H9 (cell line): ENCODE data around the gene NSRP1. TPM values are rescaled to one million over a fixed set of nuclear protein-coding genes. Genes with fewer than 3 reads are reported as not detected.

Experiments used
- DNase-seq: peaks from one replicate; pipeline ENCODE4 v3.0.0-alpha.2; 2017
- H2AFZ ChIP-seq: one replicate; pipeline ENCODE4 v1.6.1; 2013; ENCODE audit warnings: mild to moderate bottlenecking, low read length, control low read depth, moderate library complexity
- H2AK5ac ChIP-seq: 2 replicates; pipeline ENCODE4 v1.6.1; 2013; ENCODE audit warnings: low read length, control low read depth, mixed read lengths; ENCODE audit not compliant: insufficient read length
- H2BK120ac ChIP-seq: one replicate; pipeline ENCODE4 v1.6.1; 2013; ENCODE audit warnings: low read depth, mild to moderate bottlenecking, low read length, control low read depth, inconsistent platforms; ENCODE audit not compliant: poor library complexity, severe bottlenecking
- H2BK12ac ChIP-seq: 2 replicates; pipeline ENCODE4 v1.6.1; 2013; ENCODE audit warnings: low read length, control low read depth, mixed read lengths, low read depth; ENCODE audit not compliant: insufficient read length
- H2BK15ac ChIP-seq: 2 replicates; pipeline ENCODE4 v1.6.1; 2013; ENCODE audit warnings: low read depth, low read length, control low read depth
- H2BK20ac ChIP-seq: one replicate; pipeline ENCODE4 v1.6.1; 2013; ENCODE audit warnings: low read depth, mild to moderate bottlenecking, low read length, control low read depth, inconsistent platforms; ENCODE audit not compliant: poor library complexity, severe bottlenecking
- H2BK5ac ChIP-seq: 2 replicates; pipeline ENCODE4 v1.6.1; 2013; ENCODE audit warnings: low read length, control low read depth, mixed read lengths; ENCODE audit not compliant: insufficient read length
- H3K14ac ChIP-seq: 2 replicates; pipeline ENCODE4 v1.6.1; 2013; ENCODE audit warnings: low read length, control low read depth; ENCODE audit not compliant: insufficient read depth
- H3K18ac ChIP-seq: 2 replicates; pipeline ENCODE4 v1.6.1; 2013; ENCODE audit warnings: low read depth, mild to moderate bottlenecking, mixed read lengths, low read length, control low read depth; ENCODE audit not compliant: insufficient read length
- H3K23ac ChIP-seq: 2 replicates; pipeline ENCODE4 v1.6.1; 2013; ENCODE audit warnings: low read length, control low read depth, mixed read lengths, low read depth; ENCODE audit not compliant: insufficient read length
- H3K23me2 ChIP-seq: 2 replicates; pipeline ENCODE4 v1.6.1; 2013; ENCODE audit warnings: low read depth, mild to moderate bottlenecking, mixed read lengths, low read length, control low read depth; ENCODE audit not compliant: insufficient read length, poor library complexity, severe bottlenecking
- H3K27ac ChIP-seq: 2 replicates; pipeline ENCODE4 v1.5.1; 2013; ENCODE audit warnings: low read length, control low read depth, mixed read lengths, low read depth; ENCODE audit not compliant: insufficient read length
- H3K27me3 ChIP-seq: 2 replicates; pipeline ENCODE4 v1.6.1; 2013; ENCODE audit warnings: low read length, control low read depth, inconsistent platforms; ENCODE audit not compliant: insufficient read depth
- H3K4ac ChIP-seq: 2 replicates; pipeline ENCODE4 v1.6.1; 2013; ENCODE audit warnings: low read depth, mild to moderate bottlenecking, control low read depth, inconsistent platforms, low read length, moderate library complexity
- H3K4me1 ChIP-seq: 2 replicates; pipeline ENCODE4 v1.6.1; 2013; ENCODE audit warnings: low read length, control low read depth, inconsistent platforms; ENCODE audit not compliant: insufficient read depth
- H3K4me2 ChIP-seq: 2 replicates; pipeline ENCODE4 v1.6.1; 2013; ENCODE audit warnings: low read length, control low read depth, mixed read lengths; ENCODE audit not compliant: insufficient read length, insufficient read depth
- H3K56ac ChIP-seq: 2 replicates; pipeline ENCODE4 v1.6.1; 2013; ENCODE audit warnings: low read depth, mild to moderate bottlenecking, mixed read lengths, low read length, control low read depth; ENCODE audit not compliant: insufficient read length
- H3K79me1 ChIP-seq: 2 replicates; pipeline ENCODE4 v1.6.1; 2013; ENCODE audit warnings: low read depth, mild to moderate bottlenecking, moderate library complexity, low read length, control low read depth, inconsistent platforms; ENCODE audit not compliant: insufficient read depth, poor library complexity, severe bottlenecking
- H3K79me2 ChIP-seq: 2 replicates; pipeline ENCODE4 v1.6.1; 2013; ENCODE audit warnings: low read length, control low read depth, inconsistent platforms; ENCODE audit not compliant: insufficient read depth
- H3K9ac ChIP-seq: 2 replicates; pipeline ENCODE4 v1.6.1; 2013; ENCODE audit warnings: low read length, control low read depth, mixed read lengths; ENCODE audit not compliant: insufficient read length; ENCODE audit errors: extremely low read depth
- H3K9me3 ChIP-seq: one replicate; pipeline ENCODE4 v1.6.1; 2013; ENCODE audit warnings: low read depth, low read length, inconsistent platforms; ENCODE audit not compliant: control insufficient read depth
- H3T11ph ChIP-seq: one replicate; pipeline ENCODE4 v1.6.1; 2013; ENCODE audit warnings: mild to moderate bottlenecking, low read length, control low read depth, inconsistent platforms
- H4K20me1 ChIP-seq: one replicate; pipeline ENCODE4 v1.6.1; 2013; ENCODE audit not compliant: control insufficient read depth, insufficient read length, insufficient read depth
- H4K5ac ChIP-seq: 2 replicates; pipeline ENCODE4 v1.6.1; 2013; ENCODE audit warnings: low read depth, mild to moderate bottlenecking, mixed read lengths, low read length, control low read depth; ENCODE audit not compliant: insufficient read length
- H4K8ac ChIP-seq: replicated peaks from 2 replicates; pipeline ENCODE4 v1.6.1; 2013; ENCODE audit warnings: low read length, control low read depth, mixed read lengths, low read depth; ENCODE audit not compliant: insufficient read length
- H4K91ac ChIP-seq: 2 replicates; pipeline ENCODE4 v1.6.1; 2013; ENCODE audit warnings: low read depth, mild to moderate bottlenecking, moderate library complexity, mixed read lengths, low read length, control low read depth; ENCODE audit not compliant: insufficient read length
- H3K27ac Mint-ChIP-seq, 3 experiments: 2 replicates in 2 of 3; 3 replicates in 1 of 3; pipeline ENCODE4 v1.8.0; 2020 to 2021; ENCODE audit warnings: mixed read lengths in 3 of 3, mild to moderate bottlenecking in 1 of 3, moderate library complexity in 1 of 3
- H3K27me3 Mint-ChIP-seq: 2 replicates; pipeline ENCODE4 v1.8.0; 2021; ENCODE audit warnings: low read depth, mild to moderate bottlenecking, moderate library complexity, mixed read lengths
- H3K36me3 Mint-ChIP-seq, 3 experiments: 2 replicates in 2 of 3; 3 replicates in 1 of 3; pipeline ENCODE4 v1.8.0; 2020 to 2021; ENCODE audit warnings: low read depth in 3 of 3, mixed read lengths in 3 of 3; ENCODE audit not compliant: insufficient read depth in 1 of 3
- H3K4me1 Mint-ChIP-seq, 2 experiments: 2 replicates each; pipeline ENCODE4 v1.8.0; 2020; ENCODE audit warnings: mixed read lengths in 2 of 2
- H3K4me3 Mint-ChIP-seq, 2 experiments: 2 replicates in 1 of 2; 3 replicates in 1 of 2; pipeline ENCODE4 v1.8.0; 2020 to 2021; ENCODE audit warnings: mild to moderate bottlenecking in 2 of 2, mixed read lengths in 2 of 2, moderate library complexity in 1 of 2
- H3K9me3 Mint-ChIP-seq, 2 experiments: 2 replicates in 1 of 2; 3 replicates in 1 of 2; pipeline ENCODE4 v1.8.0; 2020; ENCODE audit warnings: mild to moderate bottlenecking in 2 of 2, mixed read lengths in 2 of 2, moderate library complexity in 1 of 2
- CTCF ChIP-seq: fragments of 200-600 bp; sonication (generic); conservative IDR thresholded peaks from 3 replicates; pipeline ENCODE4 v1.8.0; 2021; ENCODE audit warnings: antibody characterized with exemption, mild to moderate bottlenecking
- total RNA-seq: library from RNA; stranded (reverse); gene quantifications from 2 replicates; pipeline ENCODE4 v1.2.1, GENCODE V29; 2021

NSRP1 gene
- total RNA-seq, 1 experiment from 2014 or later = 33.3 TPM

GRCh38 chr17:30161601-30162000 is 45.0 kb downstream of the NSRP1 start:
- no peaks in the 10 kb centered on the region for H3K27me3 Mint-ChIP-seq
- no peak overlapping the region for H3K4me3 Mint-ChIP-seq
- no peak overlapping the region for H3K4me2 ChIP-seq
- no peak overlapping the region for H3K14ac ChIP-seq
- H4K8ac ChIP-seq = no peak overlapping the region
- H2AFZ ChIP-seq = no peak overlapping the region
- H2BK20ac ChIP-seq = no peak overlapping the region
- no peaks in the 10 kb centered on the region for H3K27me3 ChIP-seq
- no peak overlapping the region for H3K9ac ChIP-seq
- H2BK12ac ChIP-seq = no peak overlapping the region
- H3K4me1 Mint-ChIP-seq = 0 out of 4 replicates have a peak, but pooled peaks cover 0 to 3% of the 10 kb centered on the region in 2 experiments
- H3K4me1 ChIP-seq = no peaks in the 10 kb centered on the region
- H4K91ac ChIP-seq = no peak overlapping the region
- no peak overlapping the region for H3K27ac Mint-ChIP-seq
- peaks cover 10 to 12% of the 10 kb centered on the region in 2 experiments for H3K9me3 Mint-ChIP-seq
- H3K9me3 ChIP-seq = no peaks in the 10 kb centered on the region
- H3K27ac ChIP-seq = no peak overlapping the region
- no peak overlapping the region for H3K18ac ChIP-seq
- H2AK5ac ChIP-seq = no peak overlapping the region
- TF ChIP-seq CTCF = no peak
- no peak overlapping the region for H3K4ac ChIP-seq
- H3K23ac ChIP-seq = no peak overlapping the region
- no peak overlapping the region for H2BK5ac ChIP-seq
- H4K5ac ChIP-seq = no peak overlapping the region
- no peaks in the 10 kb centered on the region for H3K79me1 ChIP-seq
- H4K20me1 ChIP-seq = no peaks in the 10 kb centered on the region
- H3K23me2 ChIP-seq = no peaks in the 10 kb centered on the region
- H3K79me2 ChIP-seq = no peaks in the 10 kb centered on the region; the same call in 1 of the 2 replicates
- H2BK15ac ChIP-seq = no peak overlapping the region
- no peak for DNase-seq
- H2BK120ac ChIP-seq = no peak overlapping the region
- no peak overlapping the region for H3K56ac ChIP-seq
- H3K36me3 Mint-ChIP-seq = peaks cover 32 to 40% (median 37%) of the 10 kb centered on the region in 3 experiments
- no peak overlapping the region for H3T11ph ChIP-seq
